DOHH2 (cell line): ENCODE data around the gene MAN1C1.

Experiments
- H3F3A ChIP-seq: fragments of 200-600 bp; sonication (generic), shearing (Covaris generic); 2 replicates; pipeline ENCODE4 v1.6.0; 2016; ENCODE audit warnings: antibody characterized with exemption, mild to moderate bottlenecking; ENCODE audit not compliant: control insufficient read depth, insufficient read depth
- H3K27ac ChIP-seq: fragments of 200-600 bp; sonication (generic); 2 replicates; pipeline ENCODE4 v1.5.1; 2014; ENCODE audit warnings: low read depth, mild to moderate bottlenecking, low read length, moderate library complexity
- H3K27me3 ChIP-seq: fragments of 200-600 bp; sonication (generic); 2 replicates; pipeline ENCODE4 v1.6.1; 2014; ENCODE audit warnings: mild to moderate bottlenecking, low read length, mixed read lengths; ENCODE audit not compliant: control insufficient read depth
- H3K36me3 ChIP-seq: fragments of 200-600 bp; sonication (generic); 2 replicates; pipeline ENCODE4 v1.6.1; 2014; ENCODE audit warnings: mild to moderate bottlenecking, low read length, moderate library complexity, mixed read lengths; ENCODE audit not compliant: control insufficient read depth
- H3K4me1 ChIP-seq: fragments of 200-600 bp; sonication (generic); 2 replicates; pipeline ENCODE4 v1.6.1; 2014; ENCODE audit warnings: mild to moderate bottlenecking, low read length, mixed read lengths; ENCODE audit not compliant: control insufficient read depth
- H3K4me2 ChIP-seq: fragments of 200-600 bp; sonication (generic); 2 replicates; pipeline ENCODE4 v1.6.0; 2014; ENCODE audit warnings: mild to moderate bottlenecking, low read length, moderate library complexity
- H3K4me3 ChIP-seq: fragments of 200-600 bp; sonication (generic); 2 replicates; pipeline ENCODE4 v1.5.1; 2014; ENCODE audit warnings: mild to moderate bottlenecking, low read length, mixed read lengths
- H3K79me2 ChIP-seq: fragments of 200-600 bp; sonication (generic); 2 replicates; pipeline ENCODE4 v1.6.1; 2014; ENCODE audit warnings: mild to moderate bottlenecking, low read length, mixed read lengths; ENCODE audit not compliant: control insufficient read depth
- H3K9me2 ChIP-seq: fragments of 200-600 bp; sonication (generic); replicated peaks from 2 replicates; pipeline ENCODE4 v1.6.1; 2014; ENCODE audit warnings: mild to moderate bottlenecking, low read length, mixed read lengths; ENCODE audit not compliant: control insufficient read depth
- H3K9me3 ChIP-seq: fragments of 200-600 bp; sonication (generic); 2 replicates; pipeline ENCODE4 v1.6.1; 2014; ENCODE audit warnings: antibody characterized with exemption, low read length, mixed read lengths; ENCODE audit not compliant: control insufficient read depth, insufficient read depth
- H4K20me1 ChIP-seq: fragments of 200-600 bp; sonication (generic); 2 replicates; pipeline ENCODE4 v1.6.0; 2014; ENCODE audit warnings: low read depth, mild to moderate bottlenecking, antibody characterized with exemption, low read length, moderate library complexity; ENCODE audit not compliant: control insufficient read depth, insufficient read depth
- CTCF ChIP-seq: fragments of 200-600 bp; sonication (generic); IDR thresholded peaks from one replicate; pipeline ENCODE4 v1.5.1; 2014; ENCODE audit warnings: antibody characterized with exemption, mild to moderate bottlenecking, low read depth, low read length; ENCODE audit not compliant: poor library complexity, severe bottlenecking
- EZH2phosphoT487 ChIP-seq: fragments of 200-600 bp; sonication (generic); IDR thresholded peaks from 2 replicates; pipeline ENCODE4 v1.6.1; 2017; ENCODE audit warnings: borderline replicate concordance, mild to moderate bottlenecking, antibody characterized with exemption, low read length, moderate library complexity, mixed read lengths

MAN1C1 gene

DNA sequence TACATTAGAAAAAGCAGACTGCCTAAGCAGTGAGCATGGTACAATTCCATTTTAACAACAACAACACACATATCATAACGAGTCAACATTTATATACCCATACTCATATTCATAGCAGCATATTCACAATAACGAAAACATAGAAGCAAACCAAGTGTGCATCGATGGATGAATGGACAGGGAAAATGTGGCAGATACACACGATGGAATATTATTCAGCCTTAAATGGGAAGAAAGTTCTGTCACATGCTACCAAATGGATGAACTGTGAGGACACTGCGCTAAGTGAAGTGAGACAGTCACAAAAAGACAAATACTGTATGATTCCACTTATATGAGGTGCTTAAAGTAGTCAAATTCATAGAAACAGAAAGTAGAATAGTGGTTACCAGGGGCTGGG is 9.5 kb upstream of the MAN1C1 start:
- Histone ChIP-seq H3K4me3 (no peak overlapping the region), H4K20me1 (no peaks in the 10 kb centered on the region), H3K79me2 (no peaks in the 10 kb centered on the region), H3K27me3 (peaks cover 33% of the 10 kb centered on the region), H3F3A (no peaks in the 10 kb centered on the region), H3K36me3 (no peaks in the 10 kb centered on the region), H3K9me3 (no peaks in the 10 kb centered on the region), H3K4me1 (peaks cover 19% of the 10 kb centered on the region), H3K4me2 (no peak overlapping the region), H3K27ac (no peak overlapping the region), H3K9me2 (no peaks in the 10 kb centered on the region)
- TF ChIP-seq EZH2phosphoT487 (no peak), CTCF (no peak)

- Histone ChIP-seq H3F3A (no peaks in the 10 kb centered on the region), H3K9me2 (no peaks in the 10 kb centered on the region), H3K4me3 (no peak overlapping the region), H3K9me3 (no peaks in the 10 kb centered on the region), H3K27me3 (peaks cover 47% of the 10 kb centered on the region), H3K79me2 (no peaks in the 10 kb centered on the region), H3K4me1 (peaks cover 19% of the 10 kb centered on the region), H3K27ac (no peak overlapping the region), H4K20me1 (no peaks in the 10 kb centered on the region), H3K4me2 (peak overlapping the region; percentile 47), H3K36me3 (no peaks in the 10 kb centered on the region)
- TF ChIP-seq EZH2phosphoT487 (no peak), CTCF (no peak)
Measured at GRCh38 chr1:25608488-25609178, 8.0 kb upstream of the MAN1C1 start.

GRCh38 chr1:25609921-25610320 is 6.7 kb upstream of the MAN1C1 start:
- H3K4me3 ChIP-seq: no peak overlapping the region
- H3K27me3 ChIP-seq: peaks cover 57% of the 10 kb centered on the region
- H3K4me1 ChIP-seq: peaks cover 19% of the 10 kb centered on the region
- H4K20me1 ChIP-seq: no peaks in the 10 kb centered on the region
- TF ChIP-seq EZH2phosphoT487 (no peak), CTCF (no peak)
- H3F3A ChIP-seq: peaks cover 1% of the 10 kb centered on the region; the same call in 1 of the 2 replicates
- no peak overlapping the region for H3K4me2 ChIP-seq
- no peaks in the 10 kb centered on the region for H3K9me3 ChIP-seq
- no peaks in the 10 kb centered on the region for H3K79me2 ChIP-seq
- H3K36me3 ChIP-seq: no peaks in the 10 kb centered on the region
- no peak overlapping the region for H3K27ac ChIP-seq
- H3K9me2 ChIP-seq: no peaks in the 10 kb centered on the region
